Karpas-422 (cell line): ENCODE data around the gene TXLNG. TPM values are rescaled to one million over a fixed set of nuclear protein-coding genes. Genes with fewer than 3 reads are reported as not detected.

Experiments
- DNase-seq: peaks from one replicate; pipeline ENCODE4 v3.0.0-alpha.2; 2015
- H2AFZ ChIP-seq: fragments of 200-600 bp; sonication (generic); 2 replicates; pipeline ENCODE4 v1.6.1; 2014; ENCODE audit warnings: antibody characterized with exemption, low read length, mixed read lengths
- H3K27ac ChIP-seq: fragments of 200-600 bp; sonication (generic); 2 replicates; pipeline ENCODE4 v1.5.1; 2014; ENCODE audit warnings: mild to moderate bottlenecking, low read length, moderate library complexity
- H3K27me3 ChIP-seq: fragments of 200-600 bp; sonication (generic); 2 replicates; pipeline ENCODE4 v1.6.1; 2014; ENCODE audit warnings: low read length, mixed read lengths
- H3K36me3 ChIP-seq: fragments of 200-600 bp; sonication (generic); 2 replicates; pipeline ENCODE4 v1.6.1; 2014; ENCODE audit warnings: low read length, mixed read lengths; ENCODE audit not compliant: insufficient read depth
- H3K4me1 ChIP-seq: fragments of 200-600 bp; sonication (generic); 2 replicates; pipeline ENCODE4 v1.6.1; 2014; ENCODE audit warnings: mild to moderate bottlenecking, low read length, mixed read lengths
- H3K4me2 ChIP-seq: fragments of 200-600 bp; sonication (generic); 2 replicates; pipeline ENCODE4 v1.6.1; 2014; ENCODE audit warnings: low read length, low read depth, mild to moderate bottlenecking; ENCODE audit not compliant: poor library complexity, severe bottlenecking
- H3K4me3 ChIP-seq: fragments of 200-600 bp; sonication (generic); 2 replicates; pipeline ENCODE4 v1.5.1; 2014; ENCODE audit warnings: mild to moderate bottlenecking, antibody characterized with exemption, low read length, mixed read lengths
- H3K79me2 ChIP-seq: fragments of 200-600 bp; sonication (generic); 2 replicates; pipeline ENCODE4 v1.6.1; 2014; ENCODE audit warnings: mild to moderate bottlenecking, low read length, mixed read lengths
- H3K9ac ChIP-seq: fragments of 200-600 bp; sonication (generic); 2 replicates; pipeline ENCODE4 v1.6.0; 2014; ENCODE audit warnings: low read length
- H3K9me2 ChIP-seq: fragments of 200-600 bp; sonication (generic), shearing (Covaris generic); replicated peaks from 2 replicates; pipeline ENCODE4 v1.6.0; 2014; ENCODE audit warnings: mild to moderate bottlenecking, low read length, moderate library complexity; ENCODE audit not compliant: insufficient read depth
- H3K9me3 ChIP-seq: fragments of 300-700, 200-600 bp; sonication (generic); 2 replicates; pipeline ENCODE4 v1.6.1; 2014; ENCODE audit warnings: low read length, mixed read lengths
- H4K20me1 ChIP-seq: fragments of 200-600 bp; sonication (generic); 2 replicates; pipeline ENCODE4 v1.6.1; 2014; ENCODE audit warnings: mild to moderate bottlenecking, antibody characterized with exemption, low read length, low read depth; ENCODE audit not compliant: insufficient read depth
- total RNA-seq: library from RNA; depleted of rRNA; stranded (reverse); fragments of >200 nt; shearing (Covaris generic); gene quantifications from 2 replicates; pipeline ENCODE4 v1.2.3, GENCODE V29; 2014; ENCODE audit warnings: low replicate concordance

TXLNG gene
- total RNA-seq, 1 experiment from 2014 or later = 42.2 TPM

- peaks cover 35% of the 10 kb centered on the region for H3K36me3 ChIP-seq
- H3K27ac ChIP-seq = no peak overlapping the region
- H3K79me2 ChIP-seq = peaks cover 80% of the 10 kb centered on the region
- H3K27me3 ChIP-seq = no peaks in the 10 kb centered on the region
- no peak overlapping the region for H2AFZ ChIP-seq
- H3K9me3 ChIP-seq = no peaks in the 10 kb centered on the region
- no peak overlapping the region for H3K4me3 ChIP-seq
- H3K9ac ChIP-seq = no peak overlapping the region
- H4K20me1 ChIP-seq = peaks cover 9% of the 10 kb centered on the region; the same call in 1 of the 2 replicates
- peaks cover 8% of the 10 kb centered on the region; the same call in 1 of the 2 replicates for H3K4me1 ChIP-seq
- DNase-seq = no peak
- no peak overlapping the region for H3K4me2 ChIP-seq
- no peaks in the 10 kb centered on the region for H3K9me2 ChIP-seq
Measured at GRCh38 chrX:16862829-16863228, 76.6 kb downstream of the TXLNG start.

- H3K36me3 ChIP-seq = peaks cover 17% of the 10 kb centered on the region
- H3K4me3 ChIP-seq = peak overlapping the region; percentile 67; the same call in 1 of the 2 replicates
- H4K20me1 ChIP-seq = peaks cover 5% of the 10 kb centered on the region; the same call in 1 of the 2 replicates
- H3K4me2 ChIP-seq = peak overlapping the region; percentile 65
- H2AFZ ChIP-seq = no peak overlapping the region
- H3K27ac ChIP-seq = no peak overlapping the region
- H3K27me3 ChIP-seq = no peaks in the 10 kb centered on the region
- H3K4me1 ChIP-seq = peaks cover 30% of the 10 kb centered on the region
- no peak for DNase-seq
- H3K9me2 ChIP-seq = no peaks in the 10 kb centered on the region
- no peaks in the 10 kb centered on the region for H3K9me3 ChIP-seq
- H3K9ac ChIP-seq = no peak overlapping the region
- peaks cover 58% of the 10 kb centered on the region for H3K79me2 ChIP-seq
Measured at GRCh38 chrX:16867947-16868346, 81.7 kb downstream of the TXLNG start.

GRCh38 chrX:16868920-16869319 is 82.7 kb downstream of the TXLNG start:
- H3K9ac ChIP-seq = peak overlapping the region; percentile 82
- H3K27me3 ChIP-seq = no peaks in the 10 kb centered on the region
- peak overlapping the region; percentile 67 for H3K4me3 ChIP-seq
- no peak overlapping the region for H3K27ac ChIP-seq
- H3K4me2 ChIP-seq = peak overlapping the region; percentile 65
- H3K4me1 ChIP-seq = peaks cover 28% of the 10 kb centered on the region
- H3K79me2 ChIP-seq = peaks cover 49% of the 10 kb centered on the region
- H3K36me3 ChIP-seq = peaks cover 16% of the 10 kb centered on the region
- H4K20me1 ChIP-seq = peaks cover 5% of the 10 kb centered on the region; the same call in 1 of the 2 replicates
- H2AFZ ChIP-seq = no peak overlapping the region
- no peak for DNase-seq
- H3K9me3 ChIP-seq = no peaks in the 10 kb centered on the region
- H3K9me2 ChIP-seq = no peaks in the 10 kb centered on the region

- peak overlapping the region; percentile 82 for H3K27ac ChIP-seq
- DNase-seq = peak; percentile 82
- H3K79me2 ChIP-seq = peaks cover 44% of the 10 kb centered on the region
- H4K20me1 ChIP-seq = peaks cover 3% of the 10 kb centered on the region; the same call in 1 of the 2 replicates
- H3K27me3 ChIP-seq = no peaks in the 10 kb centered on the region
- H3K4me2 ChIP-seq = peak overlapping the region; percentile 65
- H3K4me1 ChIP-seq = peaks cover 32% of the 10 kb centered on the region
- H3K4me3 ChIP-seq = peak overlapping the region; percentile 73
- no peaks in the 10 kb centered on the region for H3K9me3 ChIP-seq
- no peak overlapping the region for H2AFZ ChIP-seq
- H3K9me2 ChIP-seq = no peaks in the 10 kb centered on the region
- H3K9ac ChIP-seq = peak overlapping the region; percentile 82
- peaks cover 16% of the 10 kb centered on the region for H3K36me3 ChIP-seq
Measured at GRCh38 chrX:16869393-16870094, 83.3 kb downstream of the TXLNG start.

GRCh38 chrX:16870095-16870861 is 84.0 kb downstream of the TXLNG start, which contains the start of gene RBBP7:
Gene RBBP7, minus strand, starts transcription at chrX:16870362. Its CDS starts 309 bp downstream, at chrX:16870053.
- peak within 1 kb of the TSS; percentile 83 for H3K27ac ChIP-seq
- no peaks in the 10 kb centered on the region; the same call in 1 of the 2 replicates for H4K20me1 ChIP-seq

GRCh38 chrX:16870862-16871815 is 84.9 kb downstream of the TXLNG start:
- Histone ChIP-seq H3K79me2 (peaks cover 31% of the 10 kb centered on the region), H4K20me1 (no peaks in the 10 kb centered on the region; the same call in 1 of the 2 replicates), H3K4me1 (peaks cover 32% of the 10 kb centered on the region), H3K27ac (peak overlapping the region; percentile 83), H3K9me3 (no peaks in the 10 kb centered on the region), H3K4me3 (peak overlapping the region; percentile 68), H2AFZ (peak overlapping the region; percentile 39; the same call in 1 of the 2 replicates), H3K9ac (peak overlapping the region; percentile 86), H3K36me3 (peaks cover 8% of the 10 kb centered on the region), H3K4me2 (peak overlapping the region; percentile 79), H3K9me2 (no peaks in the 10 kb centered on the region), H3K27me3 (no peaks in the 10 kb centered on the region)
- peak; percentile 44 for DNase-seq

More at GRCh38 chrX:16870095-16870861, 84.0 kb downstream of the TXLNG start, which contains the start of gene RBBP7:
- peak within 1 kb of the TSS; percentile 73 for H3K4me3 ChIP-seq
- peaks cover 40% of the 10 kb centered on the region for H3K79me2 ChIP-seq
- peaks cover 32% of the 10 kb centered on the region for H3K4me1 ChIP-seq
- H3K9me3 ChIP-seq = no peaks in the 10 kb centered on the region
- H3K36me3 ChIP-seq = peaks cover 15% of the 10 kb centered on the region
- H3K9me2 ChIP-seq = no peaks in the 10 kb centered on the region
- H3K27me3 ChIP-seq = no peaks in the 10 kb centered on the region
- peak within 1 kb of the TSS; percentile 39; the same call in 1 of the 2 replicates for H2AFZ ChIP-seq
- peak; percentile 95 for DNase-seq
- H3K4me2 ChIP-seq = peak within 1 kb of the TSS; percentile 79
- H3K9ac ChIP-seq = peak within 1 kb of the TSS; percentile 86

GRCh38 chrX:16873106-16873505 is 86.8 kb downstream of the TXLNG start:
- no peak overlapping the region for H3K4me3 ChIP-seq

More at GRCh38 chrX:16873106-16873505, 86.8 kb downstream of the TXLNG start:
- Histone ChIP-seq H3K9ac (no peak overlapping the region), H3K9me2 (no peaks in the 10 kb centered on the region), H3K27me3 (no peaks in the 10 kb centered on the region), H3K27ac (no peak overlapping the region), H3K9me3 (no peaks in the 10 kb centered on the region), H3K36me3 (peaks cover 4% of the 10 kb centered on the region), H2AFZ (no peak overlapping the region), H3K4me1 (peaks cover 24% of the 10 kb centered on the region), H3K79me2 (peaks cover 15% of the 10 kb centered on the region), H3K4me2 (no peak overlapping the region), H4K20me1 (no peaks in the 10 kb centered on the region; the same call in 1 of the 2 replicates)
- DNase-seq = no peak
